Measurements from ENCODE around the gene ENO2.

DNA sequence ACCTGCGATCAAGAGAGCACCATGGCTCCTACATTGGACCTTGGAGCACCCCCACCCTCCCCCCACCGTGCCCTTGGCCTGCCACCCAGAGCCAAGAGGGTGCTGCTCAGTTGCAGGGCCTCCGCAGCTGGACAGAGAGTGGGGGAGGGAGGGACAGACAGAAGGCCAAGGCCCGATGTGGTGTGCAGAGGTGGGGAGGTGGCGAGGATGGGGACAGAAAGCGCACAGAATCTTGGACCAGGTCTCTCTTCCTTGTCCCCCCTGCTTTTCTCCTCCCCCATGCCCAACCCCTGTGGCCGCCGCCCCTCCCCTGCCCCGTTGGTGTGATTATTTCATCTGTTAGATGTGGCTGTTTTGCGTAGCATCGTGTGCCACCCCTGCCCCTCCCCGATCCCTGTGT lies 27.4 kb downstream of the ENO2 start:
- TF ChIP-seq, protein P1, sequence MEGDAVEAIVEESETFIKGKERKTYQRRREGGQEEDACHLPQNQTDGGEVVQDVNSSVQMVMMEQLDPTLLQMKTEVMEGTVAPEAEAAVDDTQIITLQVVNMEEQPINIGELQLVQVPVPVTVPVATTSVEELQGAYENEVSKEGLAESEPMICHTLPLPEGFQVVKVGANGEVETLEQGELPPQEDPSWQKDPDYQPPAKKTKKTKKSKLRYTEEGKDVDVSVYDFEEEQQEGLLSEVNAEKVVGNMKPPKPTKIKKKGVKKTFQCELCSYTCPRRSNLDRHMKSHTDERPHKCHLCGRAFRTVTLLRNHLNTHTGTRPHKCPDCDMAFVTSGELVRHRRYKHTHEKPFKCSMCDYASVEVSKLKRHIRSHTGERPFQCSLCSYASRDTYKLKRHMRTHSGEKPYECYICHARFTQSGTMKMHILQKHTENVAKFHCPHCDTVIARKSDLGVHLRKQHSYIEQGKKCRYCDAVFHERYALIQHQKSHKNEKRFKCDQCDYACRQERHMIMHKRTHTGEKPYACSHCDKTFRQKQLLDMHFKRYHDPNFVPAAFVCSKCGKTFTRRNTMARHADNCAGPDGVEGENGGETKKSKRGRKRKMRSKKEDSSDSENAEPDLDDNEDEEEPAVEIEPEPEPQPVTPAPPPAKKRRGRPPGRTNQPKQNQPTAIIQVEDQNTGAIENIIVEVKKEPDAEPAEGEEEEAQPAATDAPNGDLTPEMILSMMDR (IDR thresholded peaks at IDR 0.05): no peak
- no peak for TF ChIP-seq POLR2A (IDR thresholded peaks at IDR 0.05)
